MG63 (cell line): ENCODE data around the gene LNX1. TPM values are rescaled to one million over a fixed set of nuclear protein-coding genes. Genes with fewer than 3 reads are reported as not detected.

ENCODE experiments used
- DNase-seq: peaks from one replicate; pipeline ENCODE4 v3.0.0-alpha.2; 2020
- H3K27me3 ChIP-seq: fragments of 250-450 bp; sonication (Bioruptor Pico); 2 replicates; pipeline ENCODE4 v1.5.1; 2020; ENCODE audit warnings: mild to moderate bottlenecking, moderate library complexity
- H3K36me3 ChIP-seq: fragments of 250-450 bp; sonication (Bioruptor Pico); 2 replicates; pipeline ENCODE4 v1.5.1; 2020; ENCODE audit warnings: mild to moderate bottlenecking, moderate library complexity
- H3K4me3 ChIP-seq: fragments of 250-450 bp; sonication (Bioruptor Pico); 2 replicates; pipeline ENCODE4 v1.5.1; 2020; ENCODE audit warnings: mild to moderate bottlenecking, moderate library complexity
- H3K9me3 ChIP-seq: fragments of 250-450 bp; sonication (Bioruptor Pico); 2 replicates; pipeline ENCODE4 v1.5.1; 2020; ENCODE audit warnings: mild to moderate bottlenecking, moderate library complexity
- total RNA-seq: library from RNA; depleted of rRNA; stranded (reverse); fragments of >200 nt; shearing (Covaris generic); gene quantifications from 2 replicates; pipeline ENCODE4 v1.2.3, GENCODE V29; 2014; ENCODE audit warnings: low replicate concordance

The LNX1 gene
- total RNA-seq, 1 experiment from 2014 or later, result 16.5 TPM

DNA sequence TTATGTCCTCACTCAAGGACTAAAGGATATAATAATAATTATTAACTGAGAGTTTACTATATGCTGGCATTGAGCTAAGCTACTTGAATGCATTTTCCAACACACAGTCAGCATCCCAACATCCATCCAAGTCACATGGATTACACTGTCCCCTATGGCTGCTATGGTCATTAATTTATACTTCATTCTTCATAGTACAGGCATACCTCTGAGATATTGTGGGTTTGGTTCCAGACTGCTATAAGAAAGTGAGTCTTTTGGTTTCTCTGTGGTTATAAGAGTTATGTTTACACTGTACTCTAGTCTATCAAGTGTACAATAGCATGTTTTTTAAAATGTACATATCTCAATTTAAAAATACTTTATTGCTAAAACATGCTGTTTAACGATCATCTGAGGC is 89.2 kb downstream of the LNX1 start:
- H3K27me3 ChIP-seq, result no peaks in the 10 kb centered on the region
- H3K36me3 ChIP-seq, result no peaks in the 10 kb centered on the region
- H3K9me3 ChIP-seq, result no peaks in the 10 kb centered on the region
- no peak for DNase-seq
- no peak overlapping the region for H3K4me3 ChIP-seq

DNA sequence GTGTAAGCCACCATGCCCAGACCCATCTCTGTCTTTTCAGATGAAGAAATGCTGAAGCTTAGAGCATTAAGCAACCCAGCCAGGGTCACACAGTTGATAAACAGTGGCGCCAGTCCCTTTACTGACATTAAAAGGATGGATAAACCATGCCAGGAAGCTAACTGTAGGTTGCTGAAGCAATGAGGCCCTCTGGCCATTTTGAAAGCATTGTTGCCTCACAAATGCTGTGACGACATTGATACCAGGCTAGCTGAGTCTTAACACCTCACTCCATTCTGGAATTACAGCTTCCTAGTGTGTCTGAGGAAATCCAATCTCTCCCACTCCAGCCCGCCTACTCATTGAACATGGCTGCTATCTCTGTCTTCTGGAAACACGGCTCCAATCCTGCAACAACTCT is 89.7 kb downstream of the LNX1 start:
- H3K4me3 ChIP-seq, result no peak overlapping the region
- H3K27me3 ChIP-seq, result no peaks in the 10 kb centered on the region

DNA sequence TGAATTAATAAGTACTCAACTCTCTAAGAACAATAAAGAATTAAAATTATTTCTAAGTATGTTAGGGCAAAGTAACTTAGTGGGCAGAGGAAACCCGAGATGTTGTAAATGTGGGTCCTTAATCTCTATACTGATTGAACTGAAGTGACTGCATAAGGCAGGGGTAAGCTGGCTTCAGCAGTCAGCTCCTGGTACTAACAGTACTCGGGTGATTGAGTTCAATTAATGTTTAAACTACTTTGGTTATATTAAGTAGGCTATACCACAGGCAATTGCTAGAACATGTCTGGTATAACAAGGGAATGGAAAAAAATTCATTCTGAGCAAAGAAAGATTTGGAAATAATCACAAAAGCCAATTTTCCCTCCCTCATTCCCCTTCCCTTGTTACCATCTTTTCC is 90.7 kb downstream of the LNX1 start:
- H3K9me3 ChIP-seq, result no peaks in the 10 kb centered on the region
- H3K36me3 ChIP-seq, result no peaks in the 10 kb centered on the region; the same call in 1 of the 2 replicates
- no peak overlapping the region for H3K4me3 ChIP-seq
- DNase-seq, result no peak
- no peaks in the 10 kb centered on the region for H3K27me3 ChIP-seq

More for the DNA sequence above, 89.7 kb downstream of the LNX1 start:
- H3K36me3 ChIP-seq, result no peaks in the 10 kb centered on the region
- no peaks in the 10 kb centered on the region for H3K9me3 ChIP-seq
- DNase-seq, result no peak

DNA sequence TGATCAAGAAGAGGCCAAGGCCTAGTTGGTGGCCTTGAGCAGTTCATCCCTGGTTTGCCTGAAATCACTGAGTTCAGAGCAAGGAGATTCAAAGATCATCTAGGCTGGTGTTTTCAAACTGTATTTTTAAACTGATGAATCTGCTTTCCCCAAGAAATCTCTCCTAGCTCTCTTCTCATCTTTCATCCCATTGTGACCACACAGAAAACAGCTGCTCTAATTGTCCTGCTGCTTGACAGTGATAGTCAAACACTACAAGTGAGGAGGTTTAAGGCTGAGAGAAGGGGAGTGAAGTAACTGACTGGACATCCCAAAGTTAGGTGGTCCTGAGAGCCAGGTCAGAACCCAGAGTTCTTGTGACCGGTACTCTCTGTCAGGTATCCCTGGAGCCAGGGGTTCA is 91.5 kb downstream of the LNX1 start:
- no peaks in the 10 kb centered on the region; the same call in 1 of the 2 replicates for H3K36me3 ChIP-seq
- no peak overlapping the region for H3K4me3 ChIP-seq
- no peaks in the 10 kb centered on the region for H3K9me3 ChIP-seq
- no peak for DNase-seq
- H3K27me3 ChIP-seq, result no peaks in the 10 kb centered on the region

DNA sequence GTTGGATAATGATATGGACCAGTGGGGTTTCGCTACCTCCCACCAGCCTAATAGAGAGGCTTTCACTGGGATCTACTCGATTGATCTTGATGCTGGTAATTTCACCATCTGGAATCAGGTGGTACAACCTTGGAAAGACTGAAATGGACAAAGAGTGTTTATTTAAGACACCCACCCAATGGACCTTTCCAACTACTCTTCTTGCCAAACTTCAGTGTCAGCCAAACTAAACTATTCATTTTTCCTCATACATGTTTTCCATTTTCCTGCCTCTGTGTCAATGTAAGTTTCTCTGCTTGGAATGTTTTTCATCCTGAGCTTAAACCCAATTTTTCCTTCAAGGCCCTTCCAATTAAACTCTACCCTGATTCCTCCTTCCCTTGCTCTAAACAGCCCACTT is 92.6 kb downstream of the LNX1 start:
- H3K36me3 ChIP-seq, result peaks cover 5% of the 10 kb centered on the region
- DNase-seq, result no peak
- no peaks in the 10 kb centered on the region for H3K9me3 ChIP-seq
- H3K4me3 ChIP-seq, result no peak overlapping the region
- no peaks in the 10 kb centered on the region for H3K27me3 ChIP-seq

DNA sequence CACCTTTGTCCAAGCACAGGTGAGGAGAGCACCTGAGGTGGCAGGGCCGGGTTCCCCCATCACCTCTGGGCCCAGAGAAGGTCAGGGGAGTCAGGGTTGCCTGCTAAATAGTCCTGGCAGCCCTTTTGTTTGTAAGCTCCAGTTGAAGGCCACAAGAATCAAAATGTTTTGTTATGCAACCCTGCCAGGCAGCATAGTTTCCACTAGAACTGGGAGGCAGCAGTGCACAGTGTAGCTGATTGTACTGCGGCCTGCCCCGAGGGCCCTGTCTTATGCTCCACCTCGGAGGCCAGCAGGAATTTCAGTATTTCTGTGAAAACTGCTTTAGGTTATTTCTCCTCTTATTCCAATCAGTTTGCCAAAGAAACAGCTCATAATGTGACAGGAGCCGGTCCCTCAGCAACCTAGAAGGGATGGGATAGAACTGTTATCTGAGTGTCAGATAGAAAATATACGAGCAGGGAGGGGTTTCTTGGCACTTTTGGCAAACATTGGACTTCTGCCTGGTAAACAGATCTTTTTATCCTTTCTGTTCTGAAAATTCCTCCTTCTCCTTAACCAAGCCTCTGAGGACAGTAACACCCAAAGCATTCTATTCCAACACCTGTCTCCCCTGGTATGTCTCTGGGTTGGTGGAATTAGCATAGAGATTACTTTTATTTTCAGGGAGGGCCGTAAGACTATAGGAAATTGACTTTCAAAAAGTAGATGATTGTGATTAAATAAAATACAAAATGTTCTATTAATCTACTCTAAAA is 93.6 kb downstream of the LNX1 start:
- Histone ChIP-seq H3K9me3 (no peaks in the 10 kb centered on the region), H3K4me3 (no peak overlapping the region), H3K36me3 (peaks cover 5% of the 10 kb centered on the region), H3K27me3 (no peaks in the 10 kb centered on the region)
- no peak for DNase-seq

DNA sequence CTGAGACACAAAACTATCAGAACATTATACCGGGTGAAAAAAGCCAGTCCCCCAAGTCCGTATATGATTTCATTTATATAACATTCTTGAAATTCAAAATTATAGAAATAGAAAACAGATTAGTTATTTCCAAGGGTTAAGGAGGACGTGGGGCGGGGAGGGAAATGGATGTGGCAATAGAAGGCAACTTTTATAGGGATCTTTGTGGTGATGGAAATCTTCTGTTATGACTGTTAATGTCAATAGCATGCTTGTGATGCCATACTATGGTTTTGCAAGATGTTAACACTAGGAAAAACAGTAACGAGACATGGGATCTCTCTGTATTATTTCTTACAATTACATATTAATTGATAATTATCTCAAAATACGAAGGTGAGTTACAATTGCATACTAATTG is 96.4 kb downstream of the LNX1 start:
- no peaks in the 10 kb centered on the region for H3K9me3 ChIP-seq
- H3K4me3 ChIP-seq, result no peak overlapping the region
- H3K27me3 ChIP-seq, result no peaks in the 10 kb centered on the region
- peaks cover 5% of the 10 kb centered on the region for H3K36me3 ChIP-seq
- DNase-seq, result no peak

DNA sequence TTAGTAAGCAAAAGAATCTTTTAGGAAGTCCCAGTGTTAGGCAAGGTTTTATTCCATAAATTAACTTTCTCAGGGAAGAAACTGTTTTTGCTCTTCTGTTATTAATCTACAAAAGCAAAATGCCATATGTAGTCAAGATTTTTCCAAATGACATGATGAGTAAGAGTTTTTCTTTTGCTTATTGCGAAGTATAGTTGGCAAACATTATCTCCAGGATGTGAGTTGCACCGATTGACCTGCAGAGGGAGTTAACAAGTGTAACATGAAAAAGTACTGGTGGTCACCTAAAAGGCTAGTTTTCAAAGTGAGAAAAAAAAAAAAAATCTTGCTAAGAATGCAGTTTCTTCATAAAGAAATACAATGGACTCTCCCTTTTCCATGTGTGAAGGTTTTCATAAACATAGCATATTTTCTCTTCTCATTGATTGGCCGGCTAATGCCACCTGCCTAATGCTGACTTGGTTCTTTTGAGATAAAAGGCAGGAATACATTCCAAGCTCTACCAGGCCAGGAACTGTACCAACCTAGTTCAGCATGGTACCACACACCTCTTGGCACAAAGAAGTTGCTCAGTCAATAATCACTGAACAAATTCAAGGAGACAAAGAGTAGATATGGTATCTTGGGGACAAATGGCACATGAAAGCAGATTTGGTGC is 100.2 kb downstream of the LNX1 start:
- peak; percentile 88 for DNase-seq
- Histone ChIP-seq H3K36me3 (peaks cover 7% of the 10 kb centered on the region), H3K4me3 (no peak overlapping the region), H3K9me3 (no peaks in the 10 kb centered on the region), H3K27me3 (no peaks in the 10 kb centered on the region)

DNA sequence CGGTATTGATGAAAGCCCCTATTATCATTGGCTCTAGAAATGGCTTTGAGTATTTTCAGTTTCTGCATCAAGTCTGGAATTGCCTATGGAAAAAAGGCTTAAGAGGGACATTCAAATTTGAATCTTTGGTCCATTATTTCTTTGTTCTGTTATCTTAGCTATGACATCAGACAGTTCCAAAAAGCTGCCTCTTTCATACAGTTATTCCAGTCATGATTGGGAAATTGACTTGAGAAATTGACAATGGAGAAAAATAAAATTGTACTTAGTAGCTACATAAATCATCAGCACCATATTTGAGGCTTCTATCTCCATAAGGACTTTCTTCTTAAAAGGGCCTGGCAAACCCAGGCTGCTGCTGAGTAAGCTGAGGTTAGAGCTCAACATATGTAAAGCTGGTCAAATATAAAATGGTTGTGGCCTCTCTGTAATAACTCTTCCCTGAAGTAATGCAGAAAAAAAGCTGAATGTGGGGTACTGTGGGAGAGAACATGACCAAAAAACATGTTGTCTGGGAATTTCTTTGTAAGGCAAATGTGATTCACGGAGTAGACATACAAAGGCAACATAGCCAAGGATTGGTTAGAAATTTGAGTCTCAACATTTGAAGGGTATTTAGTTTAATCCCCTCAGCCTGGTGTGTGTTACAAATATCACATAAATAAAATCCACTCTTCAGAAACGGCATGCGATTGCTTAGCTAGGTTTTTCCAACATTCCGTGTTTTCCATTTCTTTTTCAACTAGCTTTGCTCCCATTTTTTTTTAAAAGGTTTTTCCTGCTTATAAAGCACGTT is 100.9 kb downstream of the LNX1 start:
- DNase-seq, result no peak
- Histone ChIP-seq H3K4me3 (no peak overlapping the region), H3K9me3 (no peaks in the 10 kb centered on the region), H3K36me3 (peaks cover 7% of the 10 kb centered on the region), H3K27me3 (no peaks in the 10 kb centered on the region)

DNA sequence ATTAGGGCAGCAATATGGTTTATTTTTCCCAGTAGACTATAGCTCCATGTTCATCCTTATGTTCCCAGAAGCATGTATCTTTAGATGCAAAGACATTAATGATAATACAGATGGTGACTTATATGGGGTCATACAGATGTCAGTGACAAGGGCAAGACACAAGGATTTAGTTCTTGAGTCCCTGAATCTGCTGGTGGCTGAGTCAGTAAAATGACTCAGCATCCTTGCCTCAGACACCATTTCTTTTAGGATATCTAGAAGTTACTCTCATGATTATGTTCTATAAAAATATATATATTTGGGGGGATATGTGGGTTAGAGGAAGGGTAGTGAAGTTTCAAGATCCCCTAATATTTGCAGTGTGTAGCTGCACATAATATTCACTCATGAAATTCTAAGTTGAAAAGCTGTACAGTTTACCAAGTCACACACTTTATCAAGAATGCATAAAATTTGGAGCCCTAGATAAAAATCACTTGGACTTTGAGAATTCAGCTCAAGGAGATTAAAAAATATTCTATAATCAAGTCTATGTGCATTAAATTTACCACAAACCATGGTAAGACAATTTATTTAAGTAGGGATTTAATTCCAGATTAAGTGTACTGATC is 101.9 kb downstream of the LNX1 start:
- no peaks in the 10 kb centered on the region for H3K27me3 ChIP-seq
- peaks cover 4% of the 10 kb centered on the region for H3K36me3 ChIP-seq
- no peak overlapping the region for H3K4me3 ChIP-seq
- DNase-seq, result peak; percentile 67
- H3K9me3 ChIP-seq, result no peaks in the 10 kb centered on the region

DNA sequence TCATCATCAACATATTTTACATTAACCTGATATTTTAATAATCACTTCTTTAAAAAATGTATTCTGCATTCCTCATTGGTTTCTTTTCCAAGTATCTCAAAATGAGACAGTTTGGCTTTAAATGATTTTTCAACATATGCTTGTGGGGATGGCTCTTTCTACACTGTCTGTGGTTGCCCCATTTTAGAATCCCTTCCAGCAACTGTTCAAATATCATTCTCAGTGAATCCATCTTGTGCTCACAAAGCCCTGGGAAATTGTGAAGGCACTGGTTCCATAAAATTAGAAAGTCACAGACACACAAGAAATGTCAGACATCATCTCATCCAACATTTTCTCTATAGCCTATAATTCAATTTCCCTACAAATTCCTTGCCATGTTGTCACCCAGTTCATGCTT is 103.5 kb downstream of the LNX1 start:
- Histone ChIP-seq H3K9me3 (no peaks in the 10 kb centered on the region), H3K27me3 (no peaks in the 10 kb centered on the region), H3K36me3 (0 out of 2 replicates have a peak, but pooled peaks cover 2% of the 10 kb centered on the region), H3K4me3 (no peak overlapping the region)
- DNase-seq, result no peak

DNA sequence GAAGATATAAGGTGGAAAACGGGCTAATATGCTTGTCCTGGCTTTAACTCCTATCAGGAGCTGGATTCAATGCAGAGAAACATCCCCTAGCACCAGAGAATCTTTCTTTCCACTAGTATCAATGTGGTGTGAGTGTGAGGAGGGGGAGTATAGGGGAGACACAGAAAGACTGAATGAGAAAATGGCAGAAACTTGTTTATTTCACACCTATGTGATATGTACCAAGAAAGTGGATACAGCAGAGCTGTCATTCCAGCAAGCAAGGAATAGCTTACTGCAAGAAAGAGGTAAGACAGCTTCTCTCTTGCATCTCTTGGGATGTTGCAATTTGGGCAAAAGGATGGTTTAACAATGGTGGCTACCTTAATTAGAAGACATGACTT is 105.6 kb downstream of the LNX1 start:
- DNase-seq, result no peak
- no peak overlapping the region for H3K4me3 ChIP-seq
- H3K36me3 ChIP-seq, result peaks cover 2% of the 10 kb centered on the region; the same call in 1 of the 2 replicates
- H3K9me3 ChIP-seq, result no peaks in the 10 kb centered on the region
- H3K27me3 ChIP-seq, result no peaks in the 10 kb centered on the region

DNA sequence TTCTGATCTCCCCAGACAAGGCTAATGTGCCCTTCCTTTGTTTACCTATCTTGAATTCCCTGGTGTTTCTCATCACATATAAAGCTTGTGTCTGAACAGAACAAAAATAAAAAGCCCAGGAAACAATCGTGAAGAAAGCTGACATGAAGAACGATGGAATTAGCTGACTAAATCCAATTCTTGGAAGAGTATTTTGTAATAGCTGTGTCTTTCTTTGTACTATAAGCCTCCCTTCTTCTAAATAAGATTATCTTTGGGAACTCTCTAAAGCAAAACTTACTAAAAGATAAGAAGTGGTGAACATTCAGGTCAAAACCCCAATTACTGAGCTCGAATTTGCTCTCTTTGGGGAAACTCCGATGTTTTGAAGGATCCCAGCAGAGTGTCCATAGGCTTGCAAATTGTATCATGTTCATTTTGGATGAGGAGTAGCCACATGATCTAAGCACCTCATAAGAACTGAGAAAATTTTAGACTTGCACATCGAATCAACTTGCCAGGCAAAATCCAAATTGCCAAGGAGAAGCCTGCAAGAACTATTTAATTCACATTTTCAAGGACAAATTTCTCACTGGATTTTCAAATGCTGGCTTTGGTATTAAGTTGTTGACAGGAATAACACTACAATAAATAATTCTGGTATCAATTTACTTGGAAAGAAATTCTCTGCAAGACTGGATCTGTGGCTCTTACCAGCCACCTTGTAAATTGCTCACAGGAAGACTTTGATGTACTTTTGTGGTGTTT is 106.2 kb downstream of the LNX1 start:
- Histone ChIP-seq H3K27me3 (no peaks in the 10 kb centered on the region), H3K4me3 (no peak overlapping the region), H3K36me3 (peaks cover 2% of the 10 kb centered on the region; the same call in 1 of the 2 replicates), H3K9me3 (no peaks in the 10 kb centered on the region)
- DNase-seq, result no peak

DNA sequence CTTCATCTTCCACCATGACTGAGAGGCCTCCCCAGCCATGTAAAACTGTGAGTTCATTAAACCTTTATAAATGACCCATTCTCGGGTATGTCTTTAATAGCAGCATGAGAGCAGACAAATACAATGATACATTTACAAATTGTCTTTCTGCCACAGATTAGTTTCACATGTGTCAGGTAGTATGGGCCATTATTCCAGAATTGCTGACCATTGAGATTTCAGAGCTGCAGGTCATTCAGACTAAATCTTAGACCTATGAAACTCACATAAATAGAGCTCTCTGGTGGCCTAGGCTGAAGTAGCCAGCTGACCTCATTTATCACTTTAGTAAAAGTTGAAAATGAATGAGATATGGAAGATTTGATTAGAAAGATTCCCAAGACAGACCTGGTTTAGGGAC is 108.0 kb downstream of the LNX1 start:
- Histone ChIP-seq H3K9me3 (no peaks in the 10 kb centered on the region), H3K36me3 (peaks cover 2% of the 10 kb centered on the region; the same call in 1 of the 2 replicates), H3K4me3 (no peak overlapping the region), H3K27me3 (no peaks in the 10 kb centered on the region)
- no peak for DNase-seq

DNA sequence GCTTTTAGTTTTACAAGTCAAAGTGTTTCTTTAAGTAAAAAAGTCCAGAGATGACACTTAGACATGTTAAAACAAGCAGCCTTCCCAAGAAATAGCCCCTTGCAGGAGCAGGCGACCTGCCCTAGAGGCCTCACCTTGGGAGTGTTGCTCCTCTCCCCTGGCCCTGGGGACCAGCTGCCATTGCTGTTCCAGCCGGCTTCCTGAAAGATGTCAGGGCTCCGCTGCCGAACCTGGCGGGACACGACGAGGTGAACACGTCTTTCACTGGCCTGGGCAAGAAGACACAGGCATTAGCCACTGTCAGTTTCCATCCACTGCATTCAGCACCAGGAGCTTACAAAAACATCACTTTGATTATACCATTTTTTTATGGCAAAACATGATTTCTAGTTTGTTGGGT is 109.7 kb downstream of the LNX1 start:
- no peak for DNase-seq
- Histone ChIP-seq H3K27me3 (no peaks in the 10 kb centered on the region), H3K9me3 (no peaks in the 10 kb centered on the region), H3K4me3 (no peak overlapping the region), H3K36me3 (peaks cover 2% of the 10 kb centered on the region; the same call in 1 of the 2 replicates)

DNA sequence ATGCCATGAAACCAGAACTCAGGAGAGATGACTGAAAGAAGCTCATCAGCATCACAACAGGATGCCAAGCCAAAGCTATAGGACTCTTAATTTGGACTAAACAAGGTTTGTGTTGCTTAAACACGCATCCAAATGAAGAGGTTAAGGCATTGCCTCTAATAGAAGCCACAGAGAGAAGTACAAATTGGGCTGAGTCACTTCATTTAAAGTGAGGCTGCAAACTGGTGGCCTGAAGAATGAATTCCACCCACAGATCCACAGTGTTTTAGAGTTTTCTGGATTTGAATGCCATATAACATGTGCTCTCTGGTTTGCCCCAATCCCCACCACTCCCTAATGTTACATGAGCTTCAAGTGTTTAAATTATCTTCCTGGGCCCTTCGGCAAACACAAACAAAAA is 110.4 kb downstream of the LNX1 start:
- no peaks in the 10 kb centered on the region for H3K27me3 ChIP-seq
- H3K9me3 ChIP-seq, result no peaks in the 10 kb centered on the region
- peaks cover 2% of the 10 kb centered on the region; the same call in 1 of the 2 replicates for H3K36me3 ChIP-seq
- no peak overlapping the region for H3K4me3 ChIP-seq
- DNase-seq, result no peak
